ENCODE measurements around the gene MISP3. TPM values are rescaled to one million over a fixed set of nuclear protein-coding genes. Genes with fewer than 3 reads are reported as not detected.

The MISP3 gene
- total and polyA plus RNA-seq, 9 of the 15 experiments (the other 6 are each of a cell fraction or from before 2014, with no cell fraction given): 0.25 to 5.6 (median 1.6) TPM

- TF ChIP-seq RB1 (IDR thresholded peaks at IDR 0.05; ENCODE audit: low read depth): peak; percentile 59; the same call in 1 of the 2 replicates
- TF ChIP-seq EP300 (IDR thresholded peaks at IDR 0.05; ENCODE audit: low read length): 0 out of 2 replicates have a peak, but pooled peaks have one; percentile 33
- 0 out of 2 replicates have a peak, but pooled peaks have one; percentile 34 for TF ChIP-seq SMARCA4 (IDR thresholded peaks at IDR 0.05)
- TF ChIP-seq NBN (IDR thresholded peaks at IDR 0.05; ENCODE audit: low read depth): peak; percentile 49; the same call in 1 of the 2 replicates
- TF ChIP-seq NCOA6 (IDR thresholded peaks at IDR 0.05): no peak
- no peak for TF ChIP-seq PBX2 (CRISPR knock-in tag; IDR thresholded peaks at IDR 0.05; ENCODE audit: low read depth)
- TF ChIP-seq PBX2 (tag; conservative IDR thresholded peaks at IDR 0.05; ENCODE audit: low read depth): peak; percentile 52; the same call in 1 of the 2 replicates
- peak; percentile 68; the same call in 1 of the 2 replicates for TF ChIP-seq ZNF395 (CRISPR knock-in tag; IDR thresholded peaks at IDR 0.05)
- TF ChIP-seq ZNF830 (CRISPR knock-in tag; IDR thresholded peaks at IDR 0.05): no peak
- TF ChIP-seq SIN3B (IDR thresholded peaks at IDR 0.05; ENCODE audit: low read depth): peak; percentile 58; the same call in 1 of the 2 replicates
- TF ChIP-seq GABPB1 (CRISPR knock-in tag; IDR thresholded peaks at IDR 0.05): peak; percentile 27; the same call in 1 of the 2 replicates
- TF ChIP-seq SP1 (CRISPR knock-in tag; IDR thresholded peaks at IDR 0.05): peak; percentile 77
- no peak for TF ChIP-seq ZHX1 (conservative IDR thresholded peaks at IDR 0.05; ENCODE audit: low read length)
- TF ChIP-seq NELFE (IDR thresholded peaks at IDR 0.05; ENCODE audit: insufficient read depth, insufficient read length): no peak
- TF ChIP-seq PKNOX1 (IDR thresholded peaks at IDR 0.05): peak; percentile 81
- peak; percentile 47; the same call in 1 of the 2 replicates for TF ChIP-seq ESRRA (IDR thresholded peaks at IDR 0.05; ENCODE audit: borderline replicate concordance, low read depth)
- no peak for TF ChIP-seq ZFP1 (CRISPR knock-in tag; IDR thresholded peaks at IDR 0.05)
- 0 out of 4 replicates have a peak, but pooled peaks of 1 of the 2 experiments have one; percentile 24 for TF ChIP-seq NRF1 (conservative IDR thresholded peaks at IDR 0.05 in 1 of 2, IDR thresholded peaks at IDR 0.05 in 1 of 2)
- peak; percentile 29 for TF ChIP-seq HMGN3 (IDR thresholded peaks at IDR 0.05; ENCODE audit: borderline replicate concordance, extremely low read depth, insufficient read length, low read depth, low read length)
- TF ChIP-seq HDAC1 (IDR thresholded peaks at IDR 0.05): peak in 1 of 2 experiments; percentile 55; a peak in 2 of 4 replicates
These were observed 41.3 kb downstream of the MISP3 start (continued) for GRCh38 chr19:14113762-14114414.
